HG03571 (cell line): Measurements from ENCODE around the gene CIAO1.
"Not testable (repeated sequence)": the region's sequence is repeated elsewhere in the genome, so short reads cannot be mapped to it uniquely, and the experiment has no call there.

Experiments
- ATAC-seq: cut with Tn5 transposase; IDR thresholded peaks from one replicate; pipeline ENCODE4 v1.9.1; 2021; ENCODE audit not compliant: unreplicated experiment

Gene CIAO1

DNA sequence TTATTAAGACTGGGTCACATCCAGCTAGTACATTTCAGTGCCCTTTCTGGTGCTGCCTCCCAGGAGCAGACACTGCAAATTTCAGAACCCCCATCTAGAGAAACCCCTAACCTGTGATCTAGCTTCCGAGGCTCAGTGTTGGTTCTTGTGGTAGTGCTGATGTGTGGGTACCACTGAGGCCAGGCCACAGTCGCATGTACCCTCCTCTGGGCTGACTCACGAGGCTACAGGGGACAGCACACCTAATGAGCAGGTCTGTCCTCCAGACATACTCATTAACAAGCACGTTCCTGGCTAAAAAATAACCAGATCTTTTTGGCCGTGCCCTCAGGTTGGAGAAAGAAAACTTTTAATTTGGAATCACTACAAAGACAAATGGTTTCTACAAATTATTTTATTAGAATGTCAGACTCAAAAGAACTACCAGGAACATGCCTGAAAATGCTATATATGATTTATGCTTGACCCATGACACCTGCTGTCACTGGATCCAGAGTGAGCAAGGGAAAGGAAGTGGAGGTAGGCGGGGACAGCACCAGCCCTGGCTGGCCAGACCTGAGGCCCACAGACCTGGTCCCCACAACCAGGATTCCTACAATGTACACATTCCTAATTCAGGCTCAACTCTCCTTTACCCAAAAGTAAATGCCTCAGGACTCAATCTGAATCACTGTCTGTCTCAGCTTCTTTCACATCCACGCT, 8.5 kb downstream of the CIAO1 start:
- ATAC-seq: no peak

DNA sequence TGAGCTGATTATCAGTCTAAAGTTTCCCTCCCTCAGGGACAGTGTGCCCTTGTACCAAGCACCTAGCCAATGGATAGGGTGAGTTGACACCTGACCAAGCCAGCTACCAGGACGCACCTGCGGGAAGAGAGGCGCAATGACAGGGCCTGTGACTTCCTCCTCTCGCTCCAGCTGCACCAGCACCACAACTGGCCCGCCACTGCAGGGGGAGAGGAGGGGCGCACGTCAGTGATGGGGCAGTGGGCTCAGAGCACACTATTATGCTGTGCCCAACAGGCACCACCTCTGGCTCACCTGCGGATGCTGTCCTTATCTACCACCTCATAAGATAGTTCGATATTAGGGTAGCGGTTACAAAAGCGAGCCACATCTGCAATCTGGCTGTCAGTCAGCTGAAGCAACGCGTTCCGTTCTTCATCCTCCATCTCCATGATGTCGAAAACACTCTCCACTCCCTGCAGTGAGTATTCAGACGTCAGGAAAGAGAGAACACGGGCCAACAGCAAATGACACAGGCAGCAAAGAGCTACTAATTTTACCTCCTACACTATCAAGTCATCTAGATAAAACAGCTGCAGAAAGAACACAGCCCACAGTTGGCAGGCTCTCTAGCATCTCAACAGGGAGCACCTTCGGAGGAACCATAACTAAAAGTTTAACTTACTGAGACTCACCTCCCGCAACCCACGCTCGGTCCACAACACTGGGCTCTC, 10.9 kb downstream of the CIAO1 start:
- ATAC-seq: no peak

DNA sequence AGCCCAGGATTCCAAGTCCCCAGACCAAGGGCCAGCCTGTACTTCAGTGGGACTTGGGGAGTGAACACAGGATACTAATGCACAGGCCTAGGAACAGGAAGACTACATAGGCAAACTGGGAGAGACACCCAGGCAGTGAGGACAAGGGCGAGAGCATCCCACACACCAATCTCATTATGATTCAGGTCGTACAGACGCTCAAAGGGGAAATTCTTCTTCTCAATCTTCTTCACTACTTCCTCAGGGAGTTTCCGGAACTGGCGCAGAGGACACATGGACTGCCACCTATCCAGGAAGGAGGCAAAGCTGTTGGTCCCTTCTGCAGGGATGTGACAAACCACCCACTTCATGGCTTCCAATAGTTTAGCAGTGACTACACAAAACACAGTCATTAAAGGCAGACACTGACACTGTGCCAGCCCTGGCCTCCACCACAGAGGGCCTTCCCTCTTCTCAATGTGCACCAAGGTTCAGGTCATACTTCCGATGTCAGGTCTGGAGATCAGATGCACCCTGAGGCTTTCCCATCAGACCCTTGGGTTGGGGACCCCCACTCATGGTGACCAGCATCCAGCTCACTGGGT, 21.3 kb downstream of the CIAO1 start:
- no peak for ATAC-seq

DNA sequence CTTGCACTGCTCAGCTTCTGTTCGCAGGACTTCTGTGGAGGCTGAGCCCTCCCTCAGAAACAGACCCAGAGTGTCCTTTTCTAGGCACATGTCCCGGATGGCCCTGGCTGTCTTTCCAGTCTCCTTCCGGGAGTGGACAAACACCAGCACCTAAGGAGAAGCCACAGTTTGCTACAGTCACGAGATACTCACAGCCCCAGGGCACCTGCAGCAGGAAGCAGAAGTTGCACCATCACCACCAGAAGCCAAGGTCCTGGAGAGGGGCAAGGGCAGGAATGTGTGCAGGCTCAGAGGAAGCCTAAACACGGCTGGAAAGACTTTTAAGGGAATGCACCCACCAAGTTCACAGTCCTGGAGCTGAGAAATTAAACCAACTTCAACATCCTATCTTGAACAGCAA, 25.7 kb downstream of the CIAO1 start:
- ATAC-seq: no peak

DNA sequence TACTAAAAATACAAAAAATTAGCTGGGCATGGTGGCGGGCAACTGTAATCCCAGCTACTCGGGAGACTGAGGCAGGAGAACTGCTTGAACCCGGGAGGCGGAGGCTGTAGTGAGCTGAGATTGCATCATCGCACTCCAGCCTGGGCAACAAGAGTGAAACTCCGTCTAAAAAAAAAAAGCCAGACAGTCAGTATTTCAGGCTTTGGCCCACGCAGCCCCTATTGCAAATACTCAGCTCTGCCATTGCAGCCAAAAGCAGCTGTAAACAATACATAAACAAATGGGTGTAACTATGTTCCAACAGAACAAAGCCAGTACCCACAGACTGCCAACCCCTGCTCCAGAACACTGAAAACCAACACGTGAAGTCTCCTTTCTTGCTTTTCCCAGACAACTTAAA, 28.2 kb downstream of the CIAO1 start:
- ATAC-seq: not testable (repeated sequence)

DNA sequence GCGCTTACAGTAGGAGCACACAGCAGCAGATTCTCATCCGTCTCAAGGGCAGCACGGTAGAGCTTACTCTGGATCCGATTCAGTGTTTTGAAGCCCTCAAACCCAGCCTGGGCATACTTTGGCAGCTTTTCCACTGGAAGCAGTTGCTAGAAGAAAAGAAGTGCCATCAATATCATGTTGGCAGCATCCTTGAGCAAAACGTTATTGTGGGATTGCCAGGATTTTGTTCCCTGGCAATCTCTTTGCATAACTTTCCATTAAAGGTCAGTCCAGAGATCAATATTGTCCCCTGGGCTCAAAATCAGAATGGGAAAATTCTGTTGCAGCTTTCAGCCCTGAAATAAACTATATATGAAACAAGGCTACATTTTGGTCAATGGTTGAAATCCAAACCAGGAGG, 30.9 kb downstream of the CIAO1 start:
- ATAC-seq: no peak

DNA sequence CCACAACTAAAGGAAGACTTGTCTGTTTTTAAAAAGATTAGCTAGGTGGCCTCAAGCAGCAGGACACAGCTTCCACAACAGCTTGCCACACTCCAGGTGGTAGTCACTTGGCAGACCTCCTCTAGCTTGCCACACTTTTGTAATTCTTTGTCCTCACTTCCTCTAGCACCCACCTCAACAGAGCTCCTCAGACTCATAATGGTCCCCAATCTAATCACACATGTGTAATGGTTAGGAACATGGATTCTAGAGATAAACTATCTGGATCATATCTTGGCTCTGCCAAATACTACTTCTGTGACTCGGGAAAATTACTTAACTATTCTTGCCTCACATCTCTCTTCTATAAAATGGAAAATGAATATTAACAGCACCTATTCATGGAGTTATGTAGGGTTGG, 35.8 kb downstream of the CIAO1 start:
- ATAC-seq: no peak

DNA sequence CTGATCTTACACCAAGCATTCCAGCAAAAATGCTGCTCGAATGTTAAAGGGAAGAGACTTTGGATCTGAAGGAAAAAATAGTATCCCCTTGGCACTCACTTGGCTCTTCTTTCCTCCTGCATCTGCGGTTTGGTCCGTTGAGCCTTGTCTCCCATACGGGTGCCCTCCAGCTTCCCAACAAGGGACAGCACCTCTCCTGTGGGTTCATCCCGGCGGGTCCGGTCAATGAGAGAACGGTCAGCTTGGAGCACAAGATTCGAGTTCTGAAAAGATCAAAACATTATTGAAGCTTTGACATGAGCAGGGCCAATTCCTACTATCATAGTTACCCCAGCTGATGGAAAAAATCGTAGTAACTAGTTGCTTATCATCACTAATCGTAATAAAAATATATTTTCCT, 38.6 kb downstream of the CIAO1 start:
- no peak for ATAC-seq

DNA sequence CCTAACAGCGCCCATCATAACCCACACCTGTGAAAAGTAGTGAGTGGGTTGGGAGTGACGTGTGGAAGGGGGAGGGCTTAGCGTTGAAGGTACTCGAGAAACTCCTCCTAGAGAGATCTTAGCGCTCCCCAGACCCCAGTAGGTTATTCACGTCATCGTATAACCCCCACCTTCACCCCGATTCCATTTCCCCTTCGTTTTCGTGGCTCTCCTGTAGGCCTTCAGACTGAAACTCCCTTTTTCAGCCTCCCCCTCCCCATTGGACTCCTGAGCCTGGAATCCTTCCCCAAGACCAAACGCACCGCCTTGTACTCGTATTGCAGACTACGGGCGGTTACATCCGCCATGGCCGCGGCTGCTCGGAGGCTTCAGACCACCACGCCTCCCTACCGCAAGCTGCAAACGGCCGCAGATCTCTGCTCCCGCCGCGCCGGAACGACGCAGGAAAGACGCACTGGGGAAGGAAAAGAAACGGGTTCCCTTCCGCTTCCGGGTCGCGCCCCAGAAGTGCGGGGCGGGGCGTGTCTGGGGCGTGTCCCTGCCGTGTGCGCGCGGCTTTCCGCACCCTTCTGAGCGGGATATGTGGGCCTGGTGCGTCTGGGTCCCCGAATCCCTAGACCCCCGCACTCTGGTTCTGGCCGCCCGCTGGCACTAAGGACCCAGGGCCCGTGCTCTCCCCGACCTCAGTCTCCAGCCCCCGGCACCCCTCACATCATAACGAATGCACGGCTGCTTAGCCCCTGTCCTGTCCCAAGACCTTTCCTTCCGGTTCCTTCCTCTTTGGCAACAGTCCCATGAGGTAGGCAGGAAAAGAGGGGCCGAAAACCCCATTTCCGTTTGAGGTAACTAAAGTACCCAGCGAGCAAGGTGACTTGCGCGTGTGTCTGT, 39.3 kb downstream of the CIAO1 start, which contains the start of gene SNRNP200:
Gene SNRNP200 (minus strand): TSS at position 456 of the 888 bp plus-strand sequence. CDS start 109 bp downstream, at position 347.
- ATAC-seq: peak; percentile 85

DNA sequence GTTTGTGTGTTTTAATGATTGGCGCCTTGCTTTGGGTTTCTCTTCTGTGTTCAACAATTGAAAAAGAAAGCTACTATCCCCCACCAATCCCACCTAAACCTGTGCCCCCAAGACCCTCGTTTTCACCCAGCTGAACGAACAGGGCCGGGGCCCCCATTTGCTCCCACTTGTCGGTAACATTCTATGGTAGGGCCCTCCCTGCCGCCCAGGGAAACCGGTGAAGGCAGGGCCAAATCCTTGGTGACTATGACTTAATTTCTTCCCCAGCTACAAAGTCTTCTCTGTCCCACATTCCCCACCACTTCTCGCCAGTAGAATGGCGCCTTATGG, 39.9 kb downstream of the CIAO1 start:
- peak; percentile 7 for ATAC-seq

DNA sequence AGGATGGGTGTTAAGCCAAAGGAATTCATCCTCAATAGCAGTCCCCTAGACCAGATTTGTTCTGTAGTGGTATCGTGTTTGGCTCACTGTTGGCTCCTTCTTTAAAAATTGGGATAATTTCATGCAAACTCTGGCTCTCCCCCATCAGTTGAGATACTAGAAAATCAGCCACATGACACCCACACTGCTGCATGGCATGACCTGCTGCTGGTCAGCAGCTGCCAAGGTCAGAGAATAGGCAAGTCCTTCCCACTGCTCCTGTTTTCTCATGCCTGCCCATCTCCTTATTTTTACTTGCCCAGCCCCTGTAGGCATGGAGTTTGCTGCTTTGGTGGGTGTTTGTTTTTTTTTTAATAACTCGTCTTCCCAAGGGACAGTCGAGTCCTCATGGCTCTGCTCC, 40.3 kb downstream of the CIAO1 start:
- ATAC-seq: no peak

DNA sequence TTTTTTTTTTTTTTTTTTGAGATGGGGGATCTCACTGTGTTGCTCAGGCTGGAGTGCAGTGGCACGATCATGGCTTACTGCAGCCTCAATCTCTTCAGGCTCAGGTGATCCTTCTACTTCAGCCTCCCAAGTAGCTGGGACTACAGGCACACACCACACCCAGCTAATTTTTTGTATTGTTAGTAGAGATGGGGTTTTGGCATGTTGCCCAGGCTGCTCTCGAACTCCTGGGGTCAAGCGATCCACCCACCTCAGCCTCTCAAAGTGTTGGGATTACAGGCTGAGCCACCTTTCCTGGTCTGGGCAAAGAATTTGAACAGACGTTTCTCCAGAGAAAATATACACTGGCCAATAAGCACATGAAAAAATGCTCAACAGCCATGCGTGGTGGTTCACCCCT, 42.2 kb downstream of the CIAO1 start:
- no peak for ATAC-seq

DNA sequence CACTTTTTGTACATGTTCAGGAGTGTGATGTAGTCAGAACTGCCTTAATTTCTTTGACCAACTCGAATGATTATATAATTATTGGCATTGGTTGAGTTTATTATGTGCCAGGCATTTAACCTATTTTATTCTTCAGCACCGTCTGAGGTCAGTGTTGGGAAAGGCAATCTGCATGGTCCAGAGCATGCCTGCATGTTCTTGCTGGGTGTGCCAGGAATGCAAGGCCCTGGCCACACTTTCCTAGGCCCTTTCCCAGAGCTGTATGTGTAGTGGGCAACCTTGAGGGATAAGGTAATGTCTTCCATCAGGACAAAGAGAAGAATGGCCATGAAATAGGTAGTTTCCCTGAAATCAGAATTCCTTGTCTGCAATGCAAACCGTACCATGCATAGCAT, 49.0 kb downstream of the CIAO1 start:
- ATAC-seq: no peak

DNA sequence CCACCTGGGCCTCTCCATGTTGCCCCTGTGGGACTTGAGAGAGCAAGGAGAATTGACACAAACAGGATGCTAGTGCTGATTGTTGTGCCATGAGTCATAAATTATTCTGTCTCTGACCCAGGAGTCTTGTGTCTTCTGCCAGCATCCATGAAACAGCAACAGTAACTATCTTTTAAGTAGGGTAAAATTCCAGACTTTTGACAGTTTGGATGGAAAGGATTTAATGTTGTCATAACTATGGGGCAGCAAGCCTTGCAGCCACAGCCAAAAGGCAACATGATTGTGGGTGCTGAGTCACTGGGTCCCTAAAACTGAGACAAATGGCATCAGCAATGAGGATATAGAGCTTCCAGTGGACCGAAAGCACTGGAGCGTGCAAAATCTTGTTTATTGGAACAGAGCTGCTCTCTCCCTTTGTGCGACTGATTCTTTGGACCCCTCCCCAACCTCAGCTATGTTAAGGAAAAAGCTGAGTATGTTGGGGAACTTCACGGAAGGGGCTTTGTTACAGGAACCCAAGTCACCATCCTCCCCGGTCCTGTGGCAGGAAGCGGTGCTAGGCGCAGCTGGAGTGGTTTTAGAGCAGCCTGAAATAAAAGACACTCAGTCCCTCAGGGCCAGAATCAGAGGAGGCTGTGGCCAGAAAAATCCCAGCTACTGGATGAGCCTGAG, 49.5 kb downstream of the CIAO1 start:
- no peak for ATAC-seq

DNA sequence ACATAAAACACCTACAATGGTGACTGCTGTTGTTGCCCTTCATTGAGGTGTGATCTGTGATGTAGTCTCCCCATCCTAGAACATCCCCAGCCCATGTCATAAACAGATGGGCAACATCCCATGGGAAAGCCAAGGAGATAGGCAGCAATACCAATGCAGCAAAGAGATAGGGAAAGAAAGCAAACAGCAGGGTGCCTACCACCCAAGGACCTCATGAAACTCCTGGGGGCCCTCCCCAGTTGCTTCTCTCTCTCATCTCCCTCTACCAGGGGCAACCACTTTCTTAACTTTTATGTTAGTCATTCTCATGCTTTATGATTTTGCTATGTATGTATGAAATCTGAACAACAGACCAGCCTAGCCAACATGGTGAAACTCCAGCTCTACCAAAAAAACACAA, 51.0 kb downstream of the CIAO1 start:
- no peak for ATAC-seq

DNA sequence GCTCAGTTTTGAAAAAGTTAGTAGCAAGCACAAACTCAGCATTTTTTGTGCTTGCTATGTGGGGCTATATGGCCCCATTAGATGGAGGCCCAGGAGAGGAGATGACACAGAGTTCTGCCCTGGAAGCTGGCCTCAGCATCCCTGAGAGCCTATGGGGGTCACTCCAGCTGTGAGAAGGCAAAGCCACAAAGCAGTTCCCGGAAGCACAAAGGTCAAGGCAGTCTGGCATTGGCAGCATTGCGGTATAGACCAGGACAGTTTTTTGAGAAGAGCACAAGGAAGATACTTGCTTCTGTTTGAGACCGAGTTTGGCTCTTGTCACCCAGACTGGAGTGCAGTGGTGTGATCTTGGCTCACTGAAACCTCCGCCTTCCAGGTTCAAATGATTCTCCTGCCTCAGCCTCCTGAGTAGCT, 51.6 kb downstream of the CIAO1 start:
- ATAC-seq: no peak

DNA sequence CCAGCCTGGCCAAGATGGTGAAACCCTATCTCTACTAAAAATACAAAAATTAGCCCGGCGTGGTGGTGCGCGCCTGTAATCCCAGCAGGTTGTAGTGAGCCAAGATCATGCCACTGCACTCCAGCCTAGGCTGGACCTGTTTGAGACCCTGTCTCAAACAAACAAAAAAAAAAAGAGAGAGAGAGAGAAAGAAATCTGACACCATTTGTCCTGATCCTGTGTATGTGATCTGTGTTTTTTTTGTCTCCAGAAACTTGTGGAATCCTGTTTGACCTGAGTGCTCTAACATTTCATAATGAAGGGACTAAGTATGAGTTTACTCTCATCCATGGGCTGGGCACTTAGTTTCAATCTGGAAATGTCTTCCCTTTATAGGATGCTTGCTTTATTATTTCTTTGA, 52.7 kb downstream of the CIAO1 start:
- ATAC-seq: no peak

DNA sequence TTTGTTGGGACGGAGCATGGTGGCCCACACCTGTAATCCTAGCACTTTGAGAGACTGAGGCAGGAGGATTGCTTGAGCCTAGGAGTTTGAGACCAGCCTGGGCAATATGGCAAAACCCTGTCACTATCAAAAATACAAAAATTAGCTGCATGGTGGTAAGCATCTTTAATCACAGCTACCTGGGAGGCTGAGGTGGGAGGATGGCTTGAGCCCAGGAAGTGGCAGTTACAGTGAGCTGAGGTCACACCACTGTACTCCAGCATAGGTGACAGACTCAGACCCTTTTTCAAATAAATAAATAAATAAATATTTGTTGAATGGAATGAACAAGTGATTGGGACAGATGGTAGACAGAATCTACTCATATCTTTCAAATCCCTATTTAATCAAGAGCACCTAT, 53.4 kb downstream of the CIAO1 start:
- no peak for ATAC-seq

DNA sequence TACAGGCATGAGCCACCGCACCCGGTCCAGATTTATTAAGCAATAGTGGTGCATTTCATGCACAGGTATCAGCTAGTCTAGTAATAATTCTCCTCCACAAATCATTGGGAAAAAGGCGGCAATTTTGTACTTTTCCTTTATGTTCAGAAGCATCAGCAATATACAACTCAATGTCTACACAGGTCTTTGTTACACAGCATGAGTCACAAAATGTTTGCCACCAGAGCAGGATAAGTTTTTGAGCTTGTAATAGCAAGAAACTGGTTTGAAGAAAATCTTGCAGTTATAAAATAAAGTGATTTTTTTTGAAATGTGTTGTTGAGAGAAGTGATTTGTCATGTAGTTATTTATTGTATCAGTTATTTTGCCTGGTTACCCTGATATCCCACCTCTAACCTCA, 54.3 kb downstream of the CIAO1 start:
- ATAC-seq: no peak

DNA sequence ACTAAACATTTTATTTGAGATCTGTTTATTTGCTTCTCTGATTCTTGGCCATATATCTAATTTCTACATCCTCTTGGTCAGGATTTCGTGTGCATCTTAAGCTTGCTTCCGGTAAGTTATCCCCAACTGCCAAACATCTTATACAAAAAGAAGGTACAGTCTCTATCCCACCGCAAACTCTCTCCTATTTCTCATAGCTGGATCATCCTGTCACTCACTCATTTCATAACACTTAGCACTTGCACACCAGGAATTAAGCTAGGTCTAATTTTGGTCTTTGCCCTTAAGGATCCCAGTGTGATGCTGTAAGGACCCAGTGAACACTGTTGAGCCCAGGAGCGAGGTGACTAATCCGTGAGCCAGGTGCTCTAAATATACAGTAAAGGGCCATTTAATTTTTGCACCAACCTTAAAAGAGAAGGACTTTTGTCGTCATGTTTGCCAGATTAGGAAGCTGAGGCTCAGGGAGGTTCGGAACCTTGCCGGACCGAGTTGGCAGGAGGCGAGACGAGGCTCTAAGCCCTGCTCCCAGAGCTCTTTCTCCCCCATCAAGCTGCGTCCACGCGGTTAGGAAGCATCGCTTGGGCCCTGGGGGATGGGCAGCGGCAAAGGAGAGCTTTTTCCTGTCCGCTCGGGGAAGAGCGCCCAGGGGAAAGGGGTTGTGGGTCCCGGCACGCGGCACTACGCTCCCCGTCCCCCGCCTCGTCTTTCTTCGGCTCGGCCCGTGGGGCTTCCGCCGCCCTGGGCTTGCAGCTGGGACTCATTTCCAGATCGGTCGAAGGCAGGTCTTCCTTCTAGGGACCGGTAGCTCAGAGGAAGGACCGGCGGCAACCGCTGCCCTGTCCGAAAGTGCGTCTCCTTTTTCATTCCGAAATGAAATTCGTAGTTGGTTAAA, 55.0 kb downstream of the CIAO1 start:
- ATAC-seq: peak; percentile 21
